HG03039 (cell line): ENCODE measurements around the gene UBAC2.
"Not testable (repeated sequence)": the region's sequence is repeated elsewhere in the genome, so short reads cannot be mapped to it uniquely, and the experiment has no call there.

ENCODE experiments used
- ATAC-seq: cut with Tn5 transposase; IDR thresholded peaks from one replicate; pipeline ENCODE4 v1.9.1; 2021; ENCODE audit warnings: mild to moderate bottlenecking, moderate library complexity; ENCODE audit not compliant: unreplicated experiment

The UBAC2 gene

DNA sequence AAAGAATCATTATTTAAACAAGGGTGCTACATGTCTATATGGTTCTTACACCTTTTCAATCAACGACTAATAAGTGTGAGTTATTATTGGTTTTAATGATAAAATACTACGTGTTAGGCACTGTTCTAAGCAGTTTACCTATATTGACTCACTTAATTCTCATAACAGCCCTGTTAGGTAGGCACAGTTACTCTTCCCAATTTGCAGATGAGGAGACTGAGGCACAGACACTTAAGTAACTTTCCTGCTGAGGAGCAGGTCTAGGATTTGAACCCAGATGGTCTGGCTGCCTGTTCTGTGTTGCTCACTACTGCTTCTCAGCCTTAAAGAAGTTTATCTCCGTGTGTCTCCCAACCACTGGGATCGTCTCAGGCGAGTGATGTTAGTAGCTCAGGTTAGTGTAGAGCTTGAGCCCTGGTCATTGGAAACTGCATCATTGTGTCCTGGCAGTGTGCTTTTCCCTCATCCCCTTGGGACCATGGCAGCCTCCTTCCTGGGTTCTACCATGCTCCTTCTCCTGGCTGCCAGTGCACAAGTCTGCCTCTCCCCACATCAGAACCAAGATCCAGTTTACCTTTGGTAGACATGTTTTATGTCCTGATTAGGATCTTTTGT, 10.9 kb downstream of the UBAC2 start:
- no peak for ATAC-seq

DNA sequence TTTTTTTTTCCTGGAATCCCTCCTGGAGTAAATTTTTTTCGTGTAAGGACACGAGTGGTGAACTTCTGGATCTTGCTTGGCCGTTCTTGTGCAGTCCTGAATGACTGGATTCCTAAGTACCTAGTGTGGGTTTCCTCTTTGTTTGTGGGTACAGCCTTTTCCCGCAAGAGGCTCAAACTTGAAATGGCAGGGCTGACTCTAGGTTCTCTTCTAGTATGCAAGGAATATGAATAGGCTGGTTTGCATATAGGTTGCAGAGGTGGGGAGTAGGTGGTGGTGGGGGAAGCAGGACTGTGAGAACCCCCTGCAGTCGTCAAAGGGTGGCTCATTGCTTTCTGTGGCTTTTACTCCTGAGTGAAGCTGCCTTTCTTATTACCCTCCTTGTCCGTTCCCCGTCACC, 13.6 kb downstream of the UBAC2 start:
- peak; percentile 89 for ATAC-seq

DNA sequence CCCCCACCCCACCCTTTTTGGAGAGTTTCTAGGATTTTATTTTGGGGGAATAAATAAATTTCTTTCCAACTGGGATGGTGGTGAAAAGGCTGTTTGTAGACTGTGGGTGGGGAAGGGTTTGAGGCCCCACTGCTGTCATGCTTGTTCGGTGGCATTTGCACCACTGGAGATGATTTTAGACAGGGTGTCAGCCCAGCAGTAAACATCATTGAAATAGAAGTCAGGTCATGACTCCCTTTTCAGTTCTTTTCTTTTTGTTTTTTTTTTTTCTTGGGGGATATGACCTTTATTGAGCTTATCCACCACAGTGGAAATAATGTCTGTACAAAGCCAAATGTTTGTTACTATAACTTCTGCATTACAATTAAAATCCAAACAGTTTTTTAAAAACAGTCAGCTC, 14.1 kb downstream of the UBAC2 start:
- no peak for ATAC-seq

DNA sequence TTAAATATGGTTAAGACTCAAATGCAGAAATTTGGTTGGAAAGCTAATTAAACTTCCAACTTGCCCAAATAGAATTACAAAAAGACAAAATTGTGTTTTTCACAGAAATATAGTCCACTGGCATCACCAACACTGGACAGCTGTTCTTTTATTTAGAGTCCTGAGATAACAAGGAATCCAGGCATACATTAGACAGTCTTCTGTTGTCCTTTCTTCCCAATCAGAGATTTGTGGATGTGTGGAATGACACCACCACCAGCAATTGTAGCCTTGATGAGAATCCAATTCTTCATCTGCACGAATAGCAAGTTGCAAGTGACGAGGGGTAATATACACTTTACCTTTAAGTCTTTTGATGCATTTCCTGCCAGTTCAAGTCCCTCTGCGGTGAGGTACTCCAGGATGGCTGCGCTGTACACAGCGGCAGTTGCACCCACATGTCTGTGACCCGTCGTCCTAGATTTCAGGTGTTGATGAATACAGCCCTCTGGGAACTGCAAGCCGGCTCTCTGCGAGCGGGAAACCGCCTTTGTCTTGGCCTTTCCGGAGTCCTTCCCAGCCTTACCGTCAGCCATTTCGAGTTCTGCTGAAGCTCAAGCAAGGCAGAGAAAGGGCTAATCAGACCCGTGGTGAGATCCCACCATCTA, 14.7 kb downstream of the UBAC2 start:
- ATAC-seq, result no peak

DNA sequence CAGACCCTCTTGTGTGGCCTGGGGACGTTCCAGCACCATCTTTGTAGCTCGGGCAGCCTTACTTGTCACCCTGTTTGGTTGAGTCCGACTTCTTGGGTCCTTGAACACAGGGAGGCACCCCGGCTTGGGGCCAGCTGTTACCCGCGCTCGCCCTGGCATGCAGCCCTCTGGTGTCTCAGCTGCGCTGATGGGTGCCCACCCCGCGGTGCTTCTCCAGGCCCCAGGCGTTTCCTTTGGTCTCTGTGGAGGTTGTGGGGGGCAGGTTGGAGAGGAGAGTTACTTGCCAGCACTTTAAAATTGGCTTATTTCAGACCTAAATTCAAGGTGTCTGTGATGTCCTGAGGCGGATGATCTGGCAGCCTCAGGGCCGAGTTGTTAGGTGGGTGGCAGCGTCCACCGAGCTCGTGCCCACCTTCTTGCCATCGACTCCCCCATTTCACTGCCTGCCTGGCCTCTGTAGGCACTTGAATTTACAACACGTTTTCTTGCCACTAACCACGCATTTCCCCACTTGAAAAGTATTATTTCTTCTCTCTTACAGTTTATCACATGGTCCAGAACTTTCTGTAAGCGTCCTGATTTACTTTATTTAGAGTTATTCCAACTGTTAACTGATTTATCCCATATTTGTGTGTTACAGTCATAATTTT, 16.9 kb downstream of the UBAC2 start:
- no peak for ATAC-seq

DNA sequence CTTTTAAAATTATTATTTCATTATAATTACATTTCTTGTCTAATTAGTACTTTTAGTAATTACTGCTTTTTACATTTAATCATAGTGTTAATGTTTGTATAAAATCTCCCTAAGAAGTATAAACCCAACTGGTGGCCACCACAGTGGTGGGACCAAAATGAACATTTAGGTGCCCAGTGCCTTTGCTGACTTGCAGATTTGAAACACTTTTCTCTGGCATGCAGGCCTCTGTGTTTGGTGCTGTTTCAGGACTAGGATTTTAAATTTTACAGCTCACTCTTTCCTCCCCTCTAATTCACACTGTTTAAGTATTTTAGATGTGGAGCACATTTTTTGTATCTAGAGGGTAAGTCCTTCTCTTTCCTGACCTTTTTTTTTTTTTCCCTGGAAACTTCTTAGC, 17.5 kb downstream of the UBAC2 start:
- no peak for ATAC-seq

DNA sequence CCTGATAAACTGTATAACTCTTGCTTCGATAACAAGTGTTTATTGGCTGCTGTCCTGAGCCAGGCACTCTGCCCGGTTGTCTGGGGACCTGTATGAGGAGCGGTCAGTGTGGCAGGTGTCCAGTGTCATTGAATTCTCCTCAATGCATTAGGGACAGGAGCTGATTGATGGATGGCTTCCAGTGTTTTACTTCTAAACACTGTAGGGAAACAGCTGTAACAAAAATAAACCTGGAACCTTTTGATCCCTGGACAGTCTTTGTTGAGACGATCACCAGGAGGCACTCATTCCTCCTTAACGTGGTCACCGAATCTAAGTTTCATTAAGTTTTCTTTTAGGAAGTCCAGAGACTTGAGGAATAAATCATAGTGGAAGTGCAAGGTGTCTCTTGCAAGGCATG, 17.9 kb downstream of the UBAC2 start:
- ATAC-seq, result no peak

DNA sequence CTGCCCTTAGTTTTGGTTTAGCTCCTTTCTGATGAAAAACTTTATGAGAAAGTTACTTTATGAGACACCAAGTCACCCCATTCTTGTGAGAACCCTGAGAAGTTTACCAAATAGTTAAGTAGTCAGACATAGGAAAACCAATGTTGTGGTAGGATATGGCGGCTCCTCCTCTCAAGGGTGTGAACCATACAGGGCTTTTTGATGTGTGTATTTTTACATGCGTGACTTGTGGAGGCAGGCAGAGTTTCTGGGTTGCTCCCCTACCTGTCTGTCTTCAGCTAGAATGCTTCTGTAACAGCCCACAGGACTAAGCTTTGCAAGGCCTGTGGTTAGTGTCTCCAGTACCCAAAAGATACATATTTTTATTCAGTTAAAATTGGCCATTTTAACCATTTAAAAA, 18.3 kb downstream of the UBAC2 start:
- no peak for ATAC-seq

DNA sequence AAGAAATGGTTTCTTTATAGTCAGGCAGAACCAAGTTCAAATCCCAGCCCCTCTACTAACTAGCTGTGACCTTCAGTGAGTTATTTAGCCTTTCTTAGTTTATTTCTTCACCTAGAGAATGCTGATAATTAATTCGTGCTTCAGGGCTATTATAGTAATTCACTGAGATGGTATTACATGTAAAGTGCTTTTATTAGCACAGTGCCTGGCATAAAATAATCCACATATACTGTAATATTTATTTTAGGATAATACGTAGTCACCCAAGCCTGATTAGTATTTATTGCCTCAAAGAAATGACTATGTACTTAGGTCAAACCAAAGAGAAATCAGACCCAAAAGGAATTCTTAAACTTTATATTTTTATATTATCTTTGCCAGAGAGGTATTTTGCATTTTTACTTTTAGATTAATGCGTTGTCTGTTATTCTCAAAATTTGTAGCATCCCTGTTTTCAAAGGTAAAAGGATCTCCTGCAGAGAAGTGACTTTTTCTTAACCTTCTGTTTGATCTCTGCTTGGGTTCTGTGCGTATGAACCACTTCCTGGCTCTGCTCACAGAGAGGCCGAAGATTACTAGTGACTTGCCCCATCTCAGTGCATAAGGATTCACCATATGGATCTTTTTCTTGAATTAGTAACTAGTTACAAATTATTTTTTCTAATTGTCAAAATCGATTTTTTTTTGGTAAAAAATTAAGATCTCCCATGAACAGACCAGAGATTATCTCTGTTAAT, 19.7 kb downstream of the UBAC2 start:
- ATAC-seq, result no peak

DNA sequence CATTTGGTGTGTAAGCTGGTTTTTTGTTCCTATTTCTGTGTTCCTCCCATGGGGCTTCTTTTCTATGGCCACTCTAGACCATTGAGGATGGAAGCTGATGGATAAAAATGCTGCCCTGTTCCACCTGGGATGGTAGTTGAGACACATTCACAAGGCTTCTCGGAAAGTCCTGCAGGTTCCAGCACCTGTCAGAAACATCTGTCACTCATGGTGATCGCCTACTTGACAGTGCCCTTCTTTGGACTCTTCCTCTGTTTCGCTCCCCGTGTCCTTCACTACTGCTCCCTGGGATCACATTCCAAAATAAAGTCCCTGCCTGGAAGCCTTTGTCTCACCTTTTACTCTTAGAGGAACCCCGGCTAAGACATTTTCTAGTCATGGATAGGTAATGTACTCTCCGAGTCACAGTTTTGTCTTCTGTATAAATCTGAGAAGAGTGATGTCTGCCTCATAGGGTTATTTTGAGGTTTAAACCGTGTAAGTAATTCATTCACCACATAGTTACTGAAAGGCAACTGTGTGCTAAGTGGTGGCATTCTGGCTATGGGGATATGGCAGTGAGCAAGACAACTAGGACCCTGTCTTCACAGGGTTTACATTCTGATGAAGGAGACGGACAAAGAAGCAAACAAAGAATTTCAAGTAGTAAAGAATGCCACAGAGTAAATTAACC, 21.0 kb downstream of the UBAC2 start:
- no peak for ATAC-seq

DNA sequence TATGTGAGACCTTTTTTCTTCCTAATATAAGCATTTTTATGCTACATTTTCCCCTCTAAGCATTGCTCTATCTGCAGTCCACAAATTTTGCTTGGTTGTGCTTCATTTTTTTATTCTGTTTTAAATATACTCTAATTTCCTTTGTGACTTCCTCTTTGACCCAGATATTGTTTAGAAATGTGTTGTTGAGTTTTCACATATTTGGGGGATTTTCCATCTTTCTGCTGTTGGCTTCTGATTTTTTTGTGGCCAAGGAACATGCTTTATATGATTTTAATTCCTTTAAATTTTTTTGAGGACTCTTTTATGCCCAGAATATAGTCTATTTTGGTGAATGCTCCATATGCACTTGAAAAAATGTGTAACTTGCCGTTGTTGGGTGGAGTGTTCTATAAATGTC, 22.9 kb downstream of the UBAC2 start:
- no peak for ATAC-seq

DNA sequence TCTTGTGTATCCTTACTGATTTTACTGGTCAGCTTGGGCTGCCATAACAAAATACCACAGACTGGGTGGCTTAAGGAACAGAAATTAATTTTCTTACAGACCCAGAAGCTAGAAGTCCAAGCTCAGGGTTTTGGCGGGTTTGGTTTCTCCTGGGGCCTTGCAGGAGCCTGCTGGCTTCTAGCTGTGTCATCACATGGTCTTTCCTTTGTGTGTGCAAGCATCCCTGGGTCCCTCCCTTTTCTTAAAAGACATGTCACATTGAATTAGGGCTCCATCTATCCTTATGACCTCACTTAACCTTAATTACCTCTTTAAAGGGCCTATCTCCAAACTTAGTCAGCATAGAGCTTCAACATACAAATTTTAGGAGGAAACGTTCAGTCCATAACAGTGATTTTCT, 23.4 kb downstream of the UBAC2 start:
- ATAC-seq, result no peak

DNA sequence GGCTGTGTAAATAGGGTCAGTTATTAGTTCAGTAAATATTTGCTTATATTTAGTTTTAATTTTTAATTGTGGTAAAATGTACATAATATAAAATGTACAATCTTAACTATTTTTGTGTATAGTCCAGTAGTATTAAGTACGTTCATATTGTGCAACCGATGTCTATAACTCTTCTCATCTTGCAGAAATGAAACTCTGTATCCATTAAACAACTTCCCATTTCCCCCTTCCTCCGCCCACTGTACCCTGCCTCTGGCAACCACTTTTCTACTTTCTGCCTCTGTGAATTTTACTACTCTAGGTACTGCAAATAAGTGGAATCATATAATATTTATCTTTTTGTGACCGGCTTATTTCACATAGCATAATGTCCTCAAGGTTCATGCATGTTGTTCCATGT, 24.4 kb downstream of the UBAC2 start:
- no peak for ATAC-seq

DNA sequence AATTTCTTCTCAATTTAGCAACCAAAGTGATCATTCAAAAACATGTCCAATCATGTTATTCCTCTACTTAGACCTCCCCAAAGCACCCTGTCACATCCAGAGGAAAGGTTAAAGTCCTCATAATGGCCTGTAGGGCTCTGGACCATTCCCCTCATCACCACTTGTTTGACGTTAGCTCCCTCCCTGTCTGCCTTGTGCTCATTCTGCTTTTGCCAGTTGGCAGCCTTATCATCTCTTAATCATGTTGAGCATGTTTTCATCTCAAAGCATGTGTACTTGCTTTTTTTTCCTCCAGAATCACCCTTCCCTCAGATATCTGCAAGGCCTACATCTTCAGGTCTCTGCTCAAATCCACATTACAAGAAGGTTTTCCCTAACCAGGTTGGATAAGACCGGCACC, 25.9 kb downstream of the UBAC2 start:
- ATAC-seq, result no peak

DNA sequence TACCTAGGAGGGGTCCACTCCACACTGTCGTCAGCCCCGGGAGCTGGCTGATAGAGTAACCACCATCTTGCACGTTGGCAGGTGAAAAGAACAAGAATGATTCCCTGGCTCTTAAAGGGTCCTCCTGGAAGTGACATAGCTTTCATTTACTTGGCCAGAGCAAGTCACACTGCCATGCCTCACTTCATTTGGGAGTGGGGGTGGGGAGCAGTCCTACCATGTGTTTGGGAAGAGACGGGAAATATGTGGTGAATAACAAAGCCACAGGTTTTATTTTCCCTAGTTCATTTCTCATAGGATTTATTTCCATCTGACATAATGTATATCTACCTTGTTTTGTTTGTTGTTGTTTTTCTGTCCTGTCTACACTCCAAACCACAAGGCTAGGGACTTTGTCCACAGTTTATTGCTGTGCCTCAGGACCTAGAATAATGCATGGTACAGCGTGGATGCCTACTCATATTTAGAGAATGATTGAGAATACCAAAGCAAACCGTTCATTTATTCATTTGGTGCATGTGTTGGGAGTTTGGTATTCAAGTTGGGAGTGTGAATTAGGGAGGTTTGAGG, 26.8 kb downstream of the UBAC2 start:
- ATAC-seq, result no peak

DNA sequence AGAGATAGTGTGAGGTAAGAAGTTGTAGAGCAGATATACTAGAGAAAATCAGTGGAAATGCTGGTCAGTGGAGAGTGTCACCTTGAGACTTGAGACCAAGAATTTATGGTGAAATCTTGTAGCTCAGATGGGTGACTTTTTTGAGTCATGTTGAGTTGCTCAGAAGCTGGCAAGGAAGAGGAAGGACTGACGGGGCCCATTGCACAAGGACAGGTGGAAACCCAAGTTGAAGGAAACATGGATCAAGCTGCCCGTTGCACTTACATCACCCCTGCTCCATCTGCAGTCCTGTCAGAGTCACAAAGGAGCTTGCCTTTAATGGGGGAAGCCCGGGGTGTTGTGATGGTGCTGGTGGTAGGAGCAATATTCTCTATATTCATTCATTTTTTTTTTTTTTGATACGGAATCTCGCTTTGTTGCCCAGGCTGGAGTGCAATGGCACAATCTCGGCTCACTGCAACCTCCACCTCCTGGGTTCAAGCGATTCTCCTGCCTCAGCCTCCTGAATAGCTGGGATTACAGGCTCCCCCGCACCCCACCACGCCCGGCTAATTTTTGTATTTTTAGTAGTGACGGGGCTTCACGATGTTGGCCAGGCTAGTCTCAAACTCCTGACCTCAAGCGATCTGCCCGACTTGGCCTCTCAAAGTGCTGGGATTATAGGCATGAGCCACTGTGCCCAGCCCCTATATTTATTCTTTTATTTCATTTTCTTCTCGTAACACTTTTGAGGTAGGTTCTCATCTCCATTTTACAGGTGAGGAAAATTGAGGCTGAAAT, 27.4 kb downstream of the UBAC2 start:
- no peak for ATAC-seq

DNA sequence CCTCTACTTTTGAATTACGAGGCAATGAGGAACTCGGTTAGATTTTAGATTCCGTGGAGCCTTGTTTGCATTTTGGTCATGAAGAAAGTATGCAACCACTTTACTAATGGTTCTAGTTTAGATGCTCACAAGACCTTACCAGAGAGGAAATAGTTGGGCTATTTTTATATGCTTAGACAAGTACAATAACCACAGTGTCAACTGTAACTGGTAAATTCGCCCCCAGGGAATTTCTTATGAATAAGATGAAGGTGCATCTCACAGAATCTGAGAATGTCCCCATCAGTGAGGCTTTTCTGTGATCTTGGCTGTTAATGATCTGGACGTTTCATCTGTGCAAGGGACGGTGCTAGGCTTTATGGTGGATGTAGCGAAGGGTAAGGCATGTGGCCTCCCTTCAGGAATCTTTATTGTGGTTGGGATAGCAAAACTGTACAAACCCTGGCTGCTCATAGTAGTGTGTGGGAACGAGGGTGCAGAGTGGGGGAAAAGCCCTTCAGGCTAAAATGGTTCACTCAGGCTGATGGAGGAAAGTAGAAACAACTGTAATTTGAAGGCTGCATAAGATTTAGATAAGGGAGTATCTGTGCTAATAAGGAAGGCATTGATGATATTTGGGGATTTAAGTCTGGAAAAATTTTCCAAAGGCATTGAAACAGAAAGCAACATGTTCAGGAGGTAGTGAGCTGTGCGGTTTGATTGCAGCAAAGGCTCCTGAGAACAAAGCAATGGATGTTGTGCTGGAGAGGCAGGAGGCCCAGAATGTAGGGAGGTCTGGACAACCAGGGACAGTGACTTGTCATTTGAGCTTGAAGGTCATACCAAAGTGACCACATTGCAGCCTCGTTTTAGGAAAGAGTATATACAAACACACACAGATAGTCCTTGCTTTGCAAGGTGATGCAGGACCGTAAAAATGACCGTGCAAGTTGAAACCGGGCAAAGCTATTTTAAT, 28.4 kb downstream of the UBAC2 start:
- ATAC-seq, result peak; percentile 86

DNA sequence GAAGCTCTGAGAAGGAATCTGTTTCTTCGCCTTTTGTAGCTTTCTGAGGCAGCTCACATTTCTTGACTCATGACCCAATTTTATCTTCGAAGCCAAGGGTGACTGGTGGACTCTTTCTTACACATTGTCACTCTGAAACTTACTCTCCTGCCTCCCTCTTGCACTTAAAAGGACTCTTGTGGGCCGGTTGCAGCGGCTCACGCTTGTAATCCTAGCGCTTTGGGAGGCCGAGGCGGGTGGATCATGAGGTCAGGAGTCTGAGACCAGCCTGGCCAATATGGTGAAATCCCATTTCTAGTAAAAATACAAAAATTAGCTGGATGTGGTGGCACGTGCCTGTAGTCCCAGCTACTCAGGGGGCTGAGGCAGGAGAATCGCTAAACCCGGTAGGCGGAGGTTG, 29.9 kb downstream of the UBAC2 start:
- not testable (repeated sequence) for ATAC-seq

DNA sequence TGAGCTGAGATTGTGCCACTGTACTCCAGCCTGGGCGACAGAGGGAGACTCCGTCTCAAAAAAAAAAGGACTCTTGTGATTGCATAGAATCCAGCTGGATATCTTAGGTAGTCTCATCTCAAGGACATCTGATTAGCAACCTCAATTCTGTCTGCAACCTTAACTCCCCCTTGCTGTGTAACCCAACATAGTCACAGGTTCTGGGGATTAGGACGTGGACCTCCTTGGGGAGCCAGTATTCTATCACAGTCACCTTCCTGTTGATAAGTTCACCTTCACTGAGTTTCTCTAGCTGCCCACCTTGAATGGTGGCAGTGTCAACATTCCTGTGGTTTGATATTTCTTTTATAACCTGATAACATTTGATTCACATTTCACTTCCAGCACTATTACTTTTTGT, 30.3 kb downstream of the UBAC2 start:
- ATAC-seq, result no peak
